ENCODE measurements around the gene SLC44A2.

The SLC44A2 gene

DNA sequence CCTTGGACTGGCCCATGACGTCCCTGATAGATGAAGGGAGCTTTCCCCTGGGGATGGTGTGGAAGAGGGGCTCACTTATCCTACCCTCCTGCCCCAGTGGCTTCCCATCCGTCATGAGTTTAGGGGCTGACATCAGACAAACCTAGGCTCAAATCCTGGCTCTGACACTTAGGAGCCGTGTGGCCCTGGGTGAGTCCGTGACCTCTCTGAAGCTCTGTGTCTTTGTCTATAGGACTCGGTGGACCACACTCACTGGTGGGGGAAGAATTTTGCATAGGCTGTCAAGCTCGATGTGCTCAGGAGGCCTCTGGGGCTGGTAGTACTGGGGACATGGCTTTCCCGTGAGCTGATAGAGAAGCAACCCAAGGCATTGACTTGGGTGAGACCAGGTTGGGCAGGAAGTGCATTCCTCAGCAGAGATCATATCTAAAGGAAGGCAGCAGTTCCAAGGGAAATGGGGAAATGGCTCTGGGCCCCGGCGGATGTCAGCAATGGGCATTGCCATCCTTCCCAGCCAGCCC lies 20.8 kb upstream of the SLC44A2 start:
- no peaks in the 10 kb centered on the region; the same call in 1 of the 2 replicates for H3K36me3 ChIP-seq (ENCODE audit: control insufficient read depth, insufficient read depth, low read length)
- peak; percentile 49 for DNase-seq (ENCODE audit: extremely low read depth, insufficient read length)
- no peak for TF ChIP-seq CTCF (IDR thresholded peaks at IDR 0.05; ENCODE audit: insufficient read depth, low read length, poor library complexity, severe bottlenecking)
- peak overlapping the region; percentile 99 for H3K4me3 ChIP-seq (replicated peaks; ENCODE audit: low read depth, low read length)
- no peaks in the 10 kb centered on the region for H3K27me3 ChIP-seq (replicated peaks; ENCODE audit: control insufficient read depth, insufficient read depth, low read length)

- Histone ChIP-seq H3K4me3 (replicated peaks; ENCODE audit: low read depth, low read length) (no peak overlapping the region), H3K27me3 (replicated peaks; ENCODE audit: control insufficient read depth, insufficient read depth, low read length) (no peaks in the 10 kb centered on the region)
Observed at GRCh38 chr19:10611907-10612306, 13.4 kb upstream of the SLC44A2 start.

GRCh38 chr19:10612499-10613119 lies 12.7 kb upstream of the SLC44A2 start:
- no peaks in the 10 kb centered on the region; the same call in 1 of the 2 replicates for H3K36me3 ChIP-seq (ENCODE audit: control insufficient read depth, insufficient read depth, low read length)
- no peak for TF ChIP-seq CTCF (IDR thresholded peaks at IDR 0.05; ENCODE audit: insufficient read depth, low read length, poor library complexity, severe bottlenecking)
- H3K4me3 ChIP-seq (replicated peaks; ENCODE audit: low read depth, low read length) = no peak overlapping the region
- no peak for DNase-seq (ENCODE audit: extremely low read depth, insufficient read length)
- H3K27me3 ChIP-seq (replicated peaks; ENCODE audit: control insufficient read depth, insufficient read depth, low read length) = no peaks in the 10 kb centered on the region

More at GRCh38 chr19:10611907-10612306, 13.4 kb upstream of the SLC44A2 start:
- TF ChIP-seq CTCF (IDR thresholded peaks at IDR 0.05; ENCODE audit: insufficient read depth, low read length, poor library complexity, severe bottlenecking) = no peak
- no peak for DNase-seq (ENCODE audit: extremely low read depth, insufficient read length)
- no peaks in the 10 kb centered on the region; the same call in 1 of the 2 replicates for H3K36me3 ChIP-seq (ENCODE audit: control insufficient read depth, insufficient read depth, low read length)

DNA sequence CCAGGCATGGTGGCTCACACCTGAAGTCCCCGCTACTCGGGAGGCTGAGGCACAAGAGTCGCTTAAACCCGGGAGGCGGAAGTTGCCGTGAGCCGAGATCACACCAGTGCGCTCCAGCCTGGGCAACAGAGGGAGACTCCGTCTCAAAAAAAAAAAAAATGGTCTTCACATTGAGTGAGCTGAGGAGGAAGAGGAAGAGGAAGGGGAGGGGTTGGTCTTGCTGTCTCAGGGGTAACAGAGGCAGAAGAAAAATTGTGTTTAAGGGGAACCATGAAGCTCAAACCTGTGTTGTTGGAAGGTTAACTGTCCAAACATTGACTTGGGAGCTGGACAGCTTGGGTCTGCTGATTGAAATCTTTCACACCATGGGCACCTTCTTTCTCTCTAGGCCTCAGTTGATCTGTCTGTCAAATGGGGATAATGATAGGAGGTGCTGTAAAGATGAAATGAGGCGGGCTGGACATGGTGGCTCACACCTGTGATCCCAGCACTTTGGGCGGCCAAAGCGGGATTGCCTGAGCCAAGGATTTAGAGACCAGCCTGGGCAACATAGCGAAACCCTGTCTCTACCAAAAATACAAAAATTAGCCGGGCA lies 9.8 kb upstream of the SLC44A2 start:
- Histone ChIP-seq H3K4me3 (replicated peaks; ENCODE audit: low read depth, low read length) (no peak overlapping the region), H3K36me3 (ENCODE audit: control insufficient read depth, insufficient read depth, low read length) (no peaks in the 10 kb centered on the region; the same call in 1 of the 2 replicates), H3K27me3 (replicated peaks; ENCODE audit: control insufficient read depth, insufficient read depth, low read length) (no peaks in the 10 kb centered on the region)
- no peak for TF ChIP-seq CTCF (IDR thresholded peaks at IDR 0.05; ENCODE audit: insufficient read depth, low read length, poor library complexity, severe bottlenecking)
- DNase-seq (ENCODE audit: extremely low read depth, insufficient read length) = no peak

DNA sequence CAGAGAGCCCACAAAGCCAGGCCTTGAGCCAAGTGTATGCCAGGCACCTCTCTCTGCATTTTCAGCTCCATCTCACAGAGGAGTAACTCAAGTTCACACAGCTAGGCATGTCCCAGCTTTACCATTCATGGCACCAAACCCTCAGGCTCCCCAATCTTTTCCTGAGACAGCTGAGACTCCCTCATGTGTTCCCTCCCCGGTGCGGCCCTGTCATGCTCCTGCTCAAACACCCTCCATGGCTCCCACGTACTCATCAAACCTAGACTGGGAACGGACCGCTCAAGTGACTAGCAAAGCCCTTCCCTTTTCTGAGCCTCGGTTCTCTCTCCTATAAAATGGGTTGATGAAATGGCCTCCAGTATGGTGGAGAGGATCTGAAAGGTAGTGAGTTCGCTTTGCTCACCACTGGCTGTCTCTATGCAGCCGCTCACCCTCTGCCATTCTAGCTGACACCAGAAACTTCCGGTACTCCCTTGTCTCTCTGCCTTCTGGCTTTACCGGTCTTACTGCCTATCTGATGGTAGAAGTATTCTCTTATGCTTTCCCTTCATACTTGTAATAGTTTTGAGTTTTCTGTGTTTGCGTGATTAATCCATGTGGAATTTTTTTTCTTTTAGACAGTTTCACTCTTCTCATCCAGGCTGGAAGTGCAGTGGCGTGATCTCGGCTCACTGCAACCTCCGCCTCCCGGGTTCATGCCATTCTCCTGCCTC lies 7.8 kb upstream of the SLC44A2 start:
- H3K4me3 ChIP-seq (replicated peaks; ENCODE audit: low read depth, low read length) = no peak overlapping the region
- no peaks in the 10 kb centered on the region for H3K27me3 ChIP-seq (replicated peaks; ENCODE audit: control insufficient read depth, insufficient read depth, low read length)
- no peaks in the 10 kb centered on the region; the same call in 1 of the 2 replicates for H3K36me3 ChIP-seq (ENCODE audit: control insufficient read depth, insufficient read depth, low read length)
- no peak for TF ChIP-seq CTCF (IDR thresholded peaks at IDR 0.05; ENCODE audit: insufficient read depth, low read length, poor library complexity, severe bottlenecking)
- DNase-seq (ENCODE audit: extremely low read depth, insufficient read length) = no peak

Data from GM06990 (cell line).